GM12801 (cell line): ENCODE results near the gene INSYN2B.

Experiments used
- TF ChIP-seq, protein P1 (sequence below): IDR thresholded peaks from one replicate; pipeline ENCODE4 v1.5.1; 2011; ENCODE audit warnings: control low read depth; ENCODE audit not compliant: insufficient read length; ENCODE audit errors: extremely low read depth

Gene INSYN2B

DNA sequence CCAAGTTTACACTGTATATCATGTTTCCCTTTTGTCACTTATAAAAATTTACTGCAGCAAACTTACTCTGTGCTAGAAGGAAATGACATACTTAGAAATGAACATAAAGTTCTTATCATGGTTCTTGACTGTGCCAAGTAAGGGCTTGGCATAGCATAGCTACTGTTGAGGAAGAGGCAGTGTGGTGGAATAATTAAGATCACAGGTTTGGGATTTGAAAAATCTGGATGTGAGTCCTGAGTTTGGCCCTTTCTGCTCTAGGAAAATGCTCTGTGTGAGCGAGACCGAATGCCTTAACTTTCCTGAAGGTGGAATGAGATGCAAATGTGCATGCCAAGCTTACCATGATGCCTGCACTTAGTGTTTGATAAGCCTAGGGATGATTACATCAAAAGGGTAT lies 99.5 kb downstream of the INSYN2B start:
- TF ChIP-seq, protein P1, sequence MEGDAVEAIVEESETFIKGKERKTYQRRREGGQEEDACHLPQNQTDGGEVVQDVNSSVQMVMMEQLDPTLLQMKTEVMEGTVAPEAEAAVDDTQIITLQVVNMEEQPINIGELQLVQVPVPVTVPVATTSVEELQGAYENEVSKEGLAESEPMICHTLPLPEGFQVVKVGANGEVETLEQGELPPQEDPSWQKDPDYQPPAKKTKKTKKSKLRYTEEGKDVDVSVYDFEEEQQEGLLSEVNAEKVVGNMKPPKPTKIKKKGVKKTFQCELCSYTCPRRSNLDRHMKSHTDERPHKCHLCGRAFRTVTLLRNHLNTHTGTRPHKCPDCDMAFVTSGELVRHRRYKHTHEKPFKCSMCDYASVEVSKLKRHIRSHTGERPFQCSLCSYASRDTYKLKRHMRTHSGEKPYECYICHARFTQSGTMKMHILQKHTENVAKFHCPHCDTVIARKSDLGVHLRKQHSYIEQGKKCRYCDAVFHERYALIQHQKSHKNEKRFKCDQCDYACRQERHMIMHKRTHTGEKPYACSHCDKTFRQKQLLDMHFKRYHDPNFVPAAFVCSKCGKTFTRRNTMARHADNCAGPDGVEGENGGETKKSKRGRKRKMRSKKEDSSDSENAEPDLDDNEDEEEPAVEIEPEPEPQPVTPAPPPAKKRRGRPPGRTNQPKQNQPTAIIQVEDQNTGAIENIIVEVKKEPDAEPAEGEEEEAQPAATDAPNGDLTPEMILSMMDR: no peak

DNA sequence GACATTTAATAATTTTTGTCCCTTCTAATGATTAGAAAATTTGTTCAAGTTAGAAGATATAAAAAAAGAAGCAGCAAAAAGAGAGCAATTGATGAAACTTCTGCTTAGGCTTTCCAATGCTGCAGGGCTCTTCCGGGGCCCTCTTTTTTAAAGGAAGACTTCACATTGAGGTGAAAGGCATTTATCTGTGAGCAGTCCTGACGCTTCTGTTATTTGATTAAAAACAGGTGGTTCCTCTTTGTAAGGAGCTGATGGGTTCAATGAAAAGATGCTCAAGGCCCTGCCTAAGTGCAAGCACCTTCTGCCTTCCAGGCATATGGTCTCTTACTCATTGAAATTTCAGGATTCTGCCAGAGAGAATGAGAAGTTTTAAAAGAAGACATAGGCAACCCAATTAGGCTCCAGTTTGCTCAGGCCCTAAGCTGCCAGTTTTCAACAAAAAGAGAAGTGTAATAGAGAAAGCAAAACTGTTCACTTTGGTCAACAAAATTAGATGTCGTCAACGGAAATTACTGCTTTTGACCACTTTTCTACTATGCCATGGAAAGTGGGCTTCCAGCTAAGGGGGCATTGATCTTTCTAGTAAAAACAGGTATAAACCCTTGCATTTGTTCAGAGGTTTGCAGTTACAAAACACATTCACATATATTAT lies 100.2 kb downstream of the INSYN2B start:
- TF ChIP-seq, protein P1: no peak

DNA sequence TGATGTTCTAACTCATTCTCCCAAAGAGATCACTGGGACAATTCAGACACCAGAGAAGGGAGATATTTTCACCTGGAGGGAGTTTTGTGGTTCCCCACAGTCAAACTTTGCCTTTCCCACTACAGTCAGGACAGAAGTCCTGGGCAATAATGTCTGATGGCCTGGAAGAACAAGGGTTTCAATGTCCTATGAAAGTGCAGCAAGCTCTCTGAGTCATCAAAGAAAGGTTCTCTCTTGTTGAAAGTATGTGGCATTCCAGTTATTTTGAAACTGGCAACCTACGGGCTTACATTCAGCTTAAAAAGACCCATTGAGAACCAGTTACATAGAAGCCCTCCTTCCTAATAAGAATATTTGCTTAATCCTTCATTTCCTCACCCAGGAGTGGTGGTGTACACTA lies 103.9 kb downstream of the INSYN2B start:
- TF ChIP-seq, protein P1: no peak

DNA sequence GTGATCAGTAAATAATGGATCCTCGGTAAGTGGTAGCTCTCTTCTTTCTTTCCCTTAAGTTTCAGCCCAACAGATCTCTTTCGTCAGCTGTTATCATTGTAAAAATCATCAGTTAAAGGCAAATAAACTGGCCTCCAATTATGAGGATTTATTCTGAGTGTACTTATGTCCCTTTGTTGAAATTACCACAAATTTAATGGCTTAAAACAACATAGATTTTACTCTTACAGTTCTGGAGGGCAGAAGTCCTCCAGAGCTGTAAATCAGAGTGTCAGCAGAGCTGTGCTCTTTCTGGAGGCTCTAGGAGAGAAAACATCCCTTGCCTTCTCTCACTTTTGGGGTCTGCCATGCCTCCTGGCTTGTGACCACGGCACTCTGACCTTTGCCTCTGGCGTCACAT lies 104.6 kb downstream of the INSYN2B start:
- TF ChIP-seq, protein P1: no peak

DNA sequence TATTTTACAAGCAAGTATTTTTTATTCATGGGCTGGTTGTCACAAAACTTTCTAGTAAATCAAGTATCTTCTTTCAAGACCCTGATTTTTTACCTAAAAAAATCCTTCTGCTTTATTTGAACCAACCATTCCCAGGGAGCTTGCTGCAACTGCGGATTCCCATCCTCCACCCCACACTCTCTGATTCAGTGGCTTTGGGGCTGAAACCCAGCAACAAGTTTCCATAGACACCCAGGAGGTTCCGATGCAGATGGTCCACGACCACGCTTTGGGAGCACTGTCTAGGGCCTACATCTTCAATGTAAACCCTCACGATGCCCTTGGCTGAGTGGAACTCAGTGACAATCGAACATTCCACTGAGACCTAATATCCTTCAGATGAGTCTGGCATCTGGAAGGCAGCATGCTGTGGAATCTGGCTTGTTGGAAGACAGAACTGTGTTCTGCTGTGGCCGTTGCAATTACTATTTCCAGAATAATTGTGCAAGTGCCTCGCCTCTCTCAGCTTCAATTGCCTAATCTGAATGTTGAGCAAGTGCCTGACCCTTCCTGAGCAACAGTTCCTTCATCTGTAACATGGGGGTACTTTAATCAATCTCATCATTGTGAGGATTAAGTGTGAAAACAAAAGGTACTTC lies 105.1 kb downstream of the INSYN2B start:
- TF ChIP-seq, protein P1: no peak

DNA sequence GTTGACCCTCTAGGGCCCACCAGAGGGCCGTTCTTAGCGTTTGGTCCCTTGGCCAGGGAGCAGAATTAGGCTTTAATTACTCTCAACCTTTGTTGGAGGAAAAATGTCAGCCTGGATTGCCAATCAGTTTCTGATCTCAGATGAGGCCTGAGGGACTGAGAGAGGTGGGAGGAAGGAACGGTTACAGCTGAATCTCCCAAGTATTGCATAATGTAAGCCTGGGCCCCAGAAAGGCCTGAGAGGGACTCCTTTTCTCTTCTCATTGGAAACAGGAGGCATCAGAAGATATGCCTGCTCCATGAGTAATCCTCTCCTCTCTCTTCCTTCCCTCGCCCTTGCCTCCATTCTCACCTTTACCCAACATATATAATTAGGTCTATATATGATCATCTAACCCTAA lies 105.7 kb downstream of the INSYN2B start:
- TF ChIP-seq, protein P1: no peak

DNA sequence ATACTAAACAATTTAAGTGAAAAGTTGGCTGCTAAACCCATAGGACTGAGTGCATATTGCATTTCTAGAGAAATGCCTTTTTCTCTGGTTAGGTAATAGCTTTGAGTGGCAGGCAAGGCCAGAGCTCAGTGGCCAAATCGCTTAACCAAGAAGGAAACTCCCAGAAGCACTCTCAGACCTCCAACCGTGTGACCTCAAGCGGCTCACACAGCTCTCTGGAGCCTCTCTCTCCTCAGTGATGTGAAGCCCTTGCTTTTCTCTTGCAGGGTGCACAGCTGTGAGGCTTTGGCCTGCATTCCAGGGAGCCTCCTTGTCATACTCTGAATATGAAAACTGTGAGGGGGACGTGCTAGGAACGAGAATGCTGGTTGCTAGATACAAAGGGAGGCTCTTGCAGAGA lies 106.7 kb downstream of the INSYN2B start:
- TF ChIP-seq, protein P1: no peak
